ENCODE results near the gene ZBTB7C.
"Not testable (repeated sequence)": the region's sequence is repeated elsewhere in the genome, so short reads cannot be mapped to it uniquely, and the experiment has no call there.

ZBTB7C gene

DNA sequence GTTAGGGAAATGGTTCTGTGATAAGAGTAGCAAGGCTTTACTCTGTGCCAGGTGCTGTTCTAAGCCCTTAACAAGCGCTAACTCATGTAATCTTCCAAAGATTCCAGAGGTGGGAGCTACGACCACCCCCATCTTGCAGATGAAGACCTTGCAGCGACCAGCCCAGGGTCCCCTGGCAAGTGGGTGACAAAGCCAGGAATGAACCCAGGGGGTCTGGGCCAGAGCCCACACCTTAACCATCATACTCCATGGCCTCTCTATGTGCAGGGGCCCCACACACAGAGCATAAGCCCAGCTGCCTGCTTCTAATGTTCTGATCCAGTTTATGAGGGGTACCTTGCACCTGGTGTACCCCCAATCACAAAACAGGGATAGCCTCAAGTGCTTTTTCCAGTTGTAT lies 105.3 kb downstream of the ZBTB7C start:
- DNase-seq = no peak

DNA sequence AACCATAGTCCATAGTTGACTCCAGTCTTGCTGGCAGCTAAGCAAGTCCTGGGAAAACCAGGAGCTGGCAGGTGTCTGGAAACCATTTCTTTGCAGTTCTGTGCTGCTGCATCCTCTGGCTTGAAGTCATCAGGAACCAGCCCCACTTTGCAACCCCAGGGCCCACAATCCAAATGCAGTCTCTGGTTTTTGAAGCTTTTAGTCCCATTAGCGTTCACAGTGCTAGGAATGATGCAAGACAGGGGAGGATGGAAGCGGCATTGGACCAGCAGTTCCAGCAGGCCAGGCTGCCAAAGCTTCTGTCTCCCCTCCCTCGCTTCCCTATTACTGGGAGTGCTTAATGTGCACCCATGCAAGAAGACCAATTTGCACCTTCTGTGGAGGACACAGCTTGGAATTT lies 106.4 kb downstream of the ZBTB7C start:
- DNase-seq = no peak

GRCh38 chr18:48300463-48300961 lies 108.7 kb downstream of the ZBTB7C start:
- no peak for DNase-seq

DNA sequence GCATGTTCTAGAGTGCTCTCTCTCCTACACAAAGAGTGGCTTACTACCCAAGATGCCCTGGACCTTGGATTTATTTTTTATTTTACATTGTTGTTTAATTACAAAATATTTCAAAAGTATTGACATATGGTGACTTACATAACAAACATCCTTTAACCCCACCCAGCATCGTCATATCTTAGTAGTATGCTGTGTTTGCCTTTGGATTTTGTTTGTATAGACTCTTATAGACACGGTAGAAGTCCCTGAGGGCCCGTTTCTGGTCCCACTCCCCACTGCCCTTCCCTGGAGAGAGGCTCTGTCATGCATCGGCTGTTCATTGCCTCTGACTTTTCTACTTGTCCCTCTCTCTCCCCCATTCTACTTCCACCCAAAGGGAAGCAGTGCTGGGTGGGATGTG lies 112.0 kb downstream of the ZBTB7C start:
- no peak for DNase-seq

DNA sequence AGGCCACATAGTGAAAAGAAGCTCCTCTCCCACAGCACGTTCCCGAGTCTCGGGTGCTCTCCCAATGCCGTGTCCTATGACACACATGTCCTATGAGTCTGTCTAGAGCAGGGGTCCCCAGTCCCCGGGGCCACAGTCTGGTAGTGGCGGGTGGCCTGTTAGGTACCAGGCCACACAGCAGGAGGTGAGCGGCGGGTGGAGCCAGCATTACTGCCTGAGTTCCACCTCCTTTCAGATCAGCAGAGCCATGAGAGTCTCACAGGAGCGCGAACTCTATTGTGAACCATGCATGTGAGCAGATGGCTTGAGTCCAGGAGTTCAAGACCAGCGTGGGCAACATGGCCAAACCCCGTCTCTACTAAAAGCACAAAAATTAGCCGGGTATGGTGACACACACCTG lies 112.6 kb downstream of the ZBTB7C start:
- DNase-seq = no peak

GRCh38 chr18:48295586-48296311 lies 113.4 kb downstream of the ZBTB7C start:
- peak in 8 of 56 donors; percentile 4 to 43 (median 12) for DNase-seq

- no peak for DNase-seq
Observed at GRCh38 chr18:48294899-48295585, 114.1 kb downstream of the ZBTB7C start.

- DNase-seq = peak in 1 of 56 donors; percentile 12
Observed at GRCh38 chr18:48293954-48294898, 115.0 kb downstream of the ZBTB7C start.

GRCh38 chr18:48292782-48293424 lies 116.3 kb downstream of the ZBTB7C start:
- no peak for DNase-seq

DNA sequence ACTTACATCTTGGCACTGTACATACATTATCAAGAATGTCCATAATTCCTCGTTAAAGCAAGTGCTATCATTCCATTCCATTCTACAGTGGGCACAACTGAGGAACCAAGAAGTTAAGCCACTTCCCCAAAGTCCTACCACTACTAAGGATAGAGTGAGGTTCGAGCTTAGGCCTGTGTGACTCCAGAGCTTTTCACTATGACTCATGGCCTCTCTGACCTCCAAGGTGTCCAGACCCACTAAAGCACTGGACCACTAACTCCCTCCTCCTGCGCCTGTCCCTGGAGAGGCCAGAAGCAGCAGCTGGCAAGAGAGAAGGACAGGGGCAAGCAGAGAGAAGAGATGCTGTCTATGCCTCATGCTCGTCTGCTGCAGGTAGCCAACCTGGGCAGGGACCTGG lies 117.0 kb downstream of the ZBTB7C start:
- no peak for DNase-seq

DNA sequence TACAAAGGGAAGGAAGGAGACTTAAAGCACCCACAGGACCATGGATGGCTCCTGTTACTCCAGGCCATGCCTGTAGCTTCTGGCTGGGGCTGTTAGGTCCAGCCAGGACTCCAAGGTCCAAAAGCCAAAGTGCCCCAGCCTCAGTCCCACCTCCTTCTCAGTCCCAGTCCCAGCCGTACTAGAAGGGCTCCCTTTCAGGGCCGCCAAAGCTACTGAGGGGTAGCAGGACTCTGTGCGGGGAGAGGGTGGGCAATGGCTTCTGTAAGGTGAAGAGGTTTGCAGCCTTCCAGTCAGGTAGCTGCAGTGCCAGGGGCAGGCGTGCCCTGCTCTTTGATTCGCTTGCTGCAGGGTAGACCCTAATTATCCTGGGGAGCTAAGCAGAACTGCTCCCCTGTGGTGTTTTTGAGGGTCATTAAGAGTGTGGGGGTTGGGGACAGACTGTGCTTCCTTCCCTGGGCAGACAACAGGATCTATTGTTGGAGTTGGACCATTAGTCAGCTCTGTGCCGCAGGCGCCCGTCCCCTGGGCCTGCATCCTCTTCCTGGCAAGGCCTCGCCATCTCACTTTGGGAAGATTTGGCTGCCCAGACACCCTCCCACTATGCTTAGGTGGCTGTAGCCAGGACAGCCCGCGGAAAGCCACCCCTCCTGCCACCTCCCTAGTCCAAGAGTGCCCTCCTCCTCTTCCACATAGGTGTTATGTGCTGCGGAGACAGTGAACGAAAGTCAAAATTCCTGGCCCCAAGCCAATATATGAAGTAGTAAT lies 118.8 kb downstream of the ZBTB7C start:
- DNase-seq = peak in 4 of 56 donors; percentile 5 to 55 (median 15)

GRCh38 chr18:48284743-48285142 lies 124.4 kb downstream of the ZBTB7C start:
- DNase-seq = no peak

DNA sequence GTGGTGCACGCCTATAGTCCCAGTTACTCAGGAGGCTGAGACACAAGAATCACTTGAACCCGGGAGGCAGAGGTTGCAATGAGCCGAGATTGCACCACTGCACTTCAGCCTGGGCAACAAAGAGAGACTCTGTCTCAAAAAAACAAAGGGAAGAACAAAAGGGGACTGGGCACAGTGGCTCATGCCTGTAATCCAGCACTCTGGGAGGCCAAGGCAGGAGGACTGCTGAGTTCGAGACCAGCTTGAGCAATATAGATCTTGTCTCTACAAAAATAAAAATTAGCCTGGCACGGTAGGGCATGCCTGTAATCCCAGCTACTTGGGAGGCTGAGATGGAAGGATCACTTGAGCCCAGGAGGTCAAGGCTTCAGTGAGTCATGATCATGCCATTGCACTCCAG lies 125.2 kb downstream of the ZBTB7C start:
- not testable (repeated sequence) for DNase-seq

- DNase-seq = not testable (repeated sequence)
Observed at GRCh38 chr18:48281460-48281859, 127.7 kb downstream of the ZBTB7C start.

DNA sequence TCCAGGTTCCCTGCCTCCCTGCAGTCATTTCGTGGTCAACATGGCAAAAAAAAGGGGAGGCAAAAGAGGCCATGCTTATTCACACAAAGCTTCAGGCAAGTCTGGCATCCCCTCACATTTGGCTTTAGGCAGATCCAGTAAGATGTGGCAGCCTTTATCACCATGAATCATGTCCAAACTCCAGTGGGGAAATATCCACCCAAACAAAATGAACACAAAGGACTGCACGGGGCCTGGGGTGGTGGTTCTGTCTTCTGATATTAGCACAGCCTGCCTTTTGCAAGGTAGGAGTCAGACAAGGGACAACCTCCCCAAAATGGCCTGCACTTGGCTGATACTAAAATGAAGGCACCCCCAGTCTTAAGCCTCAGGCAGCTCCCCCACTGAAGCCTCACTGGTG lies 129.9 kb downstream of the ZBTB7C start:
- no peak for DNase-seq

GRCh38 chr18:48278081-48278480 lies 131.1 kb downstream of the ZBTB7C start:
- DNase-seq = no peak

- no peak for DNase-seq
Observed at GRCh38 chr18:48274301-48274700, 134.9 kb downstream of the ZBTB7C start.

- DNase-seq = no peak
Observed at GRCh38 chr18:48270929-48271328, 138.3 kb downstream of the ZBTB7C start.

- DNase-seq = no peak
Observed at GRCh38 chr18:48265328-48265727, 143.9 kb downstream of the ZBTB7C start.
